DND-41 (cell line): ENCODE data around the gene RAMP2.

Source experiments
- ATAC-seq: fragments of 200-7000 bp; cut with Tn5 transposase; 3 replicates; pipeline ENCODE4 v1.9.1; 2021; ENCODE audit warnings: low read depth; ENCODE audit not compliant: insufficient read depth
- DNase-seq: peaks from one replicate; pipeline ENCODE4 v3.0.0-alpha.2; 2020
- H2AFZ ChIP-seq: 2 replicates; pipeline ENCODE4 v1.6.0; 2012; ENCODE audit warnings: low read depth, low read length
- H3K27ac ChIP-seq: 2 replicates; pipeline ENCODE4 v1.5.1; 2012; ENCODE audit warnings: low read length, inconsistent platforms
- H3K27me3 ChIP-seq: fragments of 200-600 bp; sonication (generic); 2 replicates; pipeline ENCODE4 v1.6.0; 2012; ENCODE audit warnings: low read length, mild to moderate bottlenecking, inconsistent platforms; ENCODE audit not compliant: insufficient read depth, poor library complexity
- H3K36me3 ChIP-seq: 2 replicates; pipeline ENCODE4 v1.5.1; 2012; ENCODE audit warnings: low read length, inconsistent platforms; ENCODE audit not compliant: insufficient read depth
- H3K4me1 ChIP-seq: 2 replicates; pipeline ENCODE4 v1.5.1; 2012; ENCODE audit warnings: mild to moderate bottlenecking, low read length; ENCODE audit not compliant: insufficient read depth
- H3K4me2 ChIP-seq: 2 replicates; pipeline ENCODE4 v1.6.0; 2012; ENCODE audit warnings: mild to moderate bottlenecking, moderate library complexity, low read length, inconsistent platforms; ENCODE audit not compliant: insufficient read depth
- H3K4me3 ChIP-seq, 2 experiments: fragments of 200-600 bp in 1 of 2; shearing (Covaris generic) in 1 of 2; 2 replicates each; pipeline ENCODE4 v1.5.1; 2012 to 2016; ENCODE audit warnings: inconsistent platforms in 2 of 2, low read length in 2 of 2, mild to moderate bottlenecking in 2 of 2, low read depth in 1 of 2, moderate library complexity in 1 of 2
- H3K79me2 ChIP-seq: 2 replicates; pipeline ENCODE4 v1.6.0; 2012; ENCODE audit warnings: low read length, inconsistent platforms; ENCODE audit not compliant: insufficient read depth
- H3K9ac ChIP-seq: 2 replicates; pipeline ENCODE4 v1.6.0; 2012; ENCODE audit warnings: low read depth, mild to moderate bottlenecking, inconsistent platforms, low read length, moderate library complexity
- H3K9me3 ChIP-seq: 2 replicates; pipeline ENCODE4 v1.5.1; 2012; ENCODE audit warnings: low read length, moderate library complexity, mild to moderate bottlenecking, inconsistent platforms; ENCODE audit not compliant: insufficient read depth, severe bottlenecking
- H4K20me1 ChIP-seq: 2 replicates; pipeline ENCODE4 v1.6.0; 2012; ENCODE audit warnings: low read length; ENCODE audit not compliant: insufficient read depth
- EZH2 ChIP-seq: IDR thresholded peaks from 3 replicates; pipeline ENCODE4 v1.6.1; 2012; ENCODE audit warnings: borderline replicate concordance, low read depth, mild to moderate bottlenecking, moderate library complexity, low read length, inconsistent platforms; ENCODE audit not compliant: severe bottlenecking
- TF ChIP-seq, protein P1 (sequence below): IDR thresholded peaks from 2 replicates; pipeline ENCODE4 v1.5.1; 2012; ENCODE audit warnings: borderline replicate concordance, low read length, moderate library complexity, mild to moderate bottlenecking; ENCODE audit not compliant: poor library complexity, severe bottlenecking; ENCODE audit errors: extremely low read depth

Gene RAMP2

GRCh38 chr17:42779936-42780850 is 19.2 kb downstream of the RAMP2 start, which contains the start of gene WNK4:
WNK4 (plus strand) TSS chr17:42780610; CDS start chr17:42780699, 89 bp downstream.
- Histone ChIP-seq H3K36me3 (peaks cover 49% of the 10 kb centered on the region), H3K9me3 (no peaks in the 10 kb centered on the region), H3K4me2 (no peak within 1 kb of the TSS), H3K27ac (no peak within 1 kb of the TSS), H3K79me2 (no peaks in the 10 kb centered on the region), H3K4me3 (no peak within 1 kb of the TSS), H4K20me1 (no peaks in the 10 kb centered on the region), H2AFZ (no peak within 1 kb of the TSS), H3K9ac (no peak within 1 kb of the TSS), H3K27me3 (no peaks in the 10 kb centered on the region), H3K4me1 (no peaks in the 10 kb centered on the region)
- no peak for TF ChIP-seq EZH2
- TF ChIP-seq, protein P1, sequence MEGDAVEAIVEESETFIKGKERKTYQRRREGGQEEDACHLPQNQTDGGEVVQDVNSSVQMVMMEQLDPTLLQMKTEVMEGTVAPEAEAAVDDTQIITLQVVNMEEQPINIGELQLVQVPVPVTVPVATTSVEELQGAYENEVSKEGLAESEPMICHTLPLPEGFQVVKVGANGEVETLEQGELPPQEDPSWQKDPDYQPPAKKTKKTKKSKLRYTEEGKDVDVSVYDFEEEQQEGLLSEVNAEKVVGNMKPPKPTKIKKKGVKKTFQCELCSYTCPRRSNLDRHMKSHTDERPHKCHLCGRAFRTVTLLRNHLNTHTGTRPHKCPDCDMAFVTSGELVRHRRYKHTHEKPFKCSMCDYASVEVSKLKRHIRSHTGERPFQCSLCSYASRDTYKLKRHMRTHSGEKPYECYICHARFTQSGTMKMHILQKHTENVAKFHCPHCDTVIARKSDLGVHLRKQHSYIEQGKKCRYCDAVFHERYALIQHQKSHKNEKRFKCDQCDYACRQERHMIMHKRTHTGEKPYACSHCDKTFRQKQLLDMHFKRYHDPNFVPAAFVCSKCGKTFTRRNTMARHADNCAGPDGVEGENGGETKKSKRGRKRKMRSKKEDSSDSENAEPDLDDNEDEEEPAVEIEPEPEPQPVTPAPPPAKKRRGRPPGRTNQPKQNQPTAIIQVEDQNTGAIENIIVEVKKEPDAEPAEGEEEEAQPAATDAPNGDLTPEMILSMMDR = no peak
- ATAC-seq = 0 out of 3 replicates have a peak, but pooled peaks have one; percentile 14
- DNase-seq = no peak

DNA sequence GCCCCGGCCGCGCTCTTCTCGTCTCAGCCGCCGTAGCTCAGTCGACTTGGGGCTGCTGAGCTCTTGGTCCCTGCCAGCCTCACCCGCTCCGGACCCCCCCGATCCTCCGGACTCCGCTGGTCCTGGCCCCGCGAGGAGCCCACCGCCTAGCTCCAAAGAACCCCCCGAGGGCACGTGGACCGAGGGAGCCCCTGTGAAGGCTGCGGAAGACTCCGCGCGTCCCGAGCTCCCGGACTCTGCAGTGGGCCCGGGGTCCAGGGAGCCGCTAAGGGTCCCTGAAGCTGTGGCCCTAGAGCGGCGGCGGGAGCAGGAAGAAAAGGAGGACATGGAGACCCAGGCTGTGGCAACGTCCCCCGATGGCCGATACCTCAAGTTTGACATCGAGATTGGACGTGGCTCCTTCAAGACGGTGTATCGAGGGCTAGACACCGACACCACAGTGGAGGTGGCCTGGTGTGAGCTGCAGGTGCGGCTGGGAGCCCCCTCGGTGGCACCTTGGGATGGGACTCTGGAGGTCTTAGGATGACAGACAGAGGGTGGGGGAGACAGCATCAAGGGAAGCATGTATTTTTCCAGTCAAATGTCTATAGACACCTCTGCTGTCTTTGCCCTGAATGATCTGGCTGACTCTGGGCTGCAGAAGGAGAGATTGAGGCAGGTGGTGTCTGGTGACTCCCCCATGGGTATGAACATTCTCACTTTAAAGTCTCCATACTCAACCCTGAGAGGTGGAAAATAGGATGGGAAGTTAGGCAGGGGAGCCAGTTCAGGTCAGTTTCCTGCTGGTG is 20.0 kb downstream of the RAMP2 start:
- Histone ChIP-seq H3K4me2 (no peak overlapping the region), H2AFZ (no peak overlapping the region), H3K36me3 (peaks cover 40% of the 10 kb centered on the region), H3K79me2 (no peaks in the 10 kb centered on the region), H3K4me1 (no peaks in the 10 kb centered on the region), H3K27ac (no peak overlapping the region), H3K4me3 (no peak overlapping the region), H3K9ac (no peak overlapping the region), H4K20me1 (no peaks in the 10 kb centered on the region), H3K9me3 (no peaks in the 10 kb centered on the region), H3K27me3 (no peaks in the 10 kb centered on the region)
- ATAC-seq (peak; percentile 13; the same call in 1 of the 3 replicates), DNase-seq (no peak)
- TF ChIP-seq EZH2 = no peak
- TF ChIP-seq, protein P1 = no peak

GRCh38 chr17:42781639-42782165 is 20.7 kb downstream of the RAMP2 start:
- no peak overlapping the region for H3K9ac ChIP-seq
- H3K27me3 ChIP-seq = no peaks in the 10 kb centered on the region
- TF ChIP-seq, protein P1 = no peak
- no peak for TF ChIP-seq EZH2
- no peak overlapping the region for H3K4me3 ChIP-seq
- H3K79me2 ChIP-seq = no peaks in the 10 kb centered on the region
- no peaks in the 10 kb centered on the region for H3K9me3 ChIP-seq
- peaks cover 35% of the 10 kb centered on the region for H3K36me3 ChIP-seq
- no peaks in the 10 kb centered on the region for H3K4me1 ChIP-seq
- DNase-seq (no peak), ATAC-seq (0 out of 3 replicates have a peak, but pooled peaks have one; percentile 10)
- H2AFZ ChIP-seq = no peak overlapping the region
- no peak overlapping the region for H3K27ac ChIP-seq
- no peak overlapping the region for H3K4me2 ChIP-seq
- H4K20me1 ChIP-seq = no peaks in the 10 kb centered on the region
